Spleen (tissue), 11 donors: Measurements from ENCODE around the gene CALCOCO1. TPM values are rescaled to one million over a fixed set of nuclear protein-coding genes. Genes with fewer than 3 reads are reported as not detected.

ENCODE experiments used
- DNase-seq: peaks from one replicate; pipeline ENCODE4 v3.0.0-alpha.2; 2020
- H3K27ac ChIP-seq, 8 donors: fragments of 200-600 bp; sonication (generic) in 7 of 8; 1 replicate in 4 of 8; 2 replicates in 4 of 8; pipeline versions ENCODE4 v1.5.0 to v1.8.0; 2016 to 2021; ENCODE audit warnings: inconsistent platforms in 4 of 8, mild to moderate bottlenecking in 4 of 8, moderate library complexity in 1 of 8
- H3K27me3 ChIP-seq, 7 donors: fragments of 200-600 bp; sonication (generic) in 6 of 7; replicated peaks in 1 of 7; 1 replicate in 4 of 7; 2 replicates in 3 of 7; pipeline versions ENCODE4 v1.5.0 to v1.8.0; 2016 to 2021; ENCODE audit warnings: inconsistent platforms in 3 of 7, mild to moderate bottlenecking in 1 of 7
- H3K36me3 ChIP-seq, 6 donors: fragments of 200-600 bp; sonication (generic) in 5 of 6; 1 replicate in 4 of 6; 2 replicates in 2 of 6; pipeline versions ENCODE4 v1.5.0 to v1.8.0; 2016 to 2021; ENCODE audit warnings: inconsistent platforms in 2 of 6
- H3K4me1 ChIP-seq, 6 donors: fragments of 200-600 bp; sonication (generic) in 5 of 6; 1 replicate in 3 of 6; 2 replicates in 3 of 6; pipeline versions ENCODE4 v1.5.0 to v1.8.0; 2016 to 2021; ENCODE audit warnings: inconsistent platforms in 3 of 6
- H3K4me3 ChIP-seq, 8 donors: fragments of 200-600 bp; sonication (generic) in 7 of 8; 1 replicate in 4 of 8; 2 replicates in 4 of 8; pipeline versions ENCODE4 v1.5.0 to v1.8.0; 2016 to 2021; ENCODE audit warnings: inconsistent platforms in 4 of 8, mild to moderate bottlenecking in 4 of 8, moderate library complexity in 2 of 8
- H3K9me3 ChIP-seq, 8 donors: fragments of 200-600 bp; sonication (generic) in 7 of 8; 1 replicate in 4 of 8; 2 replicates in 4 of 8; pipeline versions ENCODE4 v1.5.0 to v1.8.0; 2016 to 2021; ENCODE audit warnings: inconsistent platforms in 4 of 8
- CTCF ChIP-seq, 11 experiments: fragments of 200-600 bp in 7 of 11; fragments of 450-650 bp in 4 of 11; sonication (generic) in 4 of 11; IDR thresholded peaks in 8 of 11; conservative IDR thresholded peaks in 3 of 11; 1 replicate in 7 of 11; 2 replicates in 4 of 11; pipeline versions ENCODE4 v1.4.0 to v1.8.0; 2016 to 2021; ENCODE audit warnings: antibody characterized with exemption in 11 of 11, inconsistent platforms in 4 of 11, mild to moderate bottlenecking in 1 of 11
- POLR2A ChIP-seq, 3 donors: fragments of 450-650 bp; IDR thresholded peaks; one replicate each; pipeline ENCODE4 v1.5.1; 2017; ENCODE audit warnings: antibody characterized with exemption in 3 of 3, mild to moderate bottlenecking in 1 of 3
- POLR2AphosphoS5 ChIP-seq, 3 donors: sonication (generic); formaldehyde crosslinking; IDR thresholded peaks; one replicate each; pipeline ENCODE4 v1.5.1; 2017; ENCODE audit warnings: antibody characterized with exemption in 3 of 3
- WGBS, 5 donors: extraction: QIAGEN DNeasy Blood & Tissue Kit in 3 of 5; methylation state at CpG; one replicate each; pipeline versions ENCODE4 v1.1.5 to v1.1.7; 2013 to 2018; 5-methylcytosine and 5-hydroxymethylcytosine counted together
- intact Hi-C: fragments of 100-400 bp; cut with DNase I; formaldehyde crosslinking; loops from one replicate; pipeline ENCODE4 v1.15.0; 2023; ENCODE audit warnings: low total_unique reads
- polyA plus RNA-seq, 3 donors: library from polyadenylated mRNA; stranded (reverse); fragments of 200-250 nt; gene quantifications; one replicate each; pipeline ENCODE4 v1.2.1, GENCODE V29; 2013
- total RNA-seq, 7 donors: library from RNA; depleted of rRNA in 3 of 7; stranded (reverse); fragments of >200 nt in 3 of 7; fragmentation: NEBNext Ultra II Directional in 4 of 7; extraction: Animal tissue kit (Norgen Biotek cat#: 25700) in 4 of 7; gene quantifications; one replicate each; pipeline versions ENCODE4 v1.1.0 to v1.2.1, GENCODE V29; 2016 to 2021
- donor health status: healthy with polysubstance abuse.
- donor health status: DM: no; HTN: no; CAD: no; lungs with moderate emphysema.
- donor health status: DM: no; HTN: no; CAD: no.
- donor health status: Bipolar disorder and iron deficiency.
- donor health status: healthy.
- donor health status: DM: no; HTN: no; CAD: no.
- donor health status: DM: yes; HTN: yes; CAD: no.

CALCOCO1 gene
- total and polyA plus RNA-seq, 10 donors: 31.0 to 186 (median 120) TPM

- Histone ChIP-seq H3K36me3 (no peaks in the 10 kb centered on the region), H3K4me1 (peaks cover 9 to 67% (median 44%) of the 10 kb centered on the region in 6 donors), H3K27ac (no peak overlapping the region), H3K9me3 (no peaks in the 10 kb centered on the region), H3K4me3 (no peak overlapping the region), H3K27me3 (peaks cover 0 to 96% (median 43%) of the 10 kb centered on the region in 7 donors)
- intact Hi-C loops: no loop called here
- TF ChIP-seq POLR2A (IDR thresholded peaks at IDR 0.05): no peak
- TF ChIP-seq POLR2AphosphoS5 (IDR thresholded peaks at IDR 0.05): no peak
- TF ChIP-seq CTCF (IDR thresholded peaks at IDR 0.05 in 8 of 11, conservative IDR thresholded peaks at IDR 0.05 in 3 of 11): no peak
- 36 to 47% (median 41%) methylated on average over 20 to 22 of the region's 22 CpGs for WGBS, 5 donors
- no peak for DNase-seq
Observed at GRCh38 chr12:53748072-53748840, 21.0 kb upstream of the CALCOCO1 start.

- intact Hi-C loops: no loop called here
Observed at GRCh38 chr12:53747095-53747494, 19.8 kb upstream of the CALCOCO1 start.

GRCh38 chr12:53746592-53747092, 19.4 kb upstream of the CALCOCO1 start:
- peak; percentile 97 for DNase-seq
- H3K9me3 ChIP-seq: no peaks in the 10 kb centered on the region
- peaks cover 0 to 98% (median 43%) of the 10 kb centered on the region in 7 donors for H3K27me3 ChIP-seq
- 1% methylated on average over 13 to 20 of the region's 20 CpGs for WGBS, 5 donors
- H3K27ac ChIP-seq: no peak overlapping the region
- peaks cover 9 to 54% (median 35%) of the 10 kb centered on the region in 6 donors for H3K4me1 ChIP-seq
- H3K36me3 ChIP-seq: no peaks in the 10 kb centered on the region
- H3K4me3 ChIP-seq: peak overlapping the region in 1 of 8 donors; percentile 15
- TF ChIP-seq POLR2AphosphoS5 (IDR thresholded peaks at IDR 0.05) (peak; percentile 64 to 72 (median 71)), POLR2A (IDR thresholded peaks at IDR 0.05) (no peak), CTCF (IDR thresholded peaks at IDR 0.05 in 8 of 11, conservative IDR thresholded peaks at IDR 0.05 in 3 of 11) (peak; percentile 97 to 100 (median 99))
- intact Hi-C loops: no loop called here

More at GRCh38 chr12:53747095-53747494, 19.8 kb upstream of the CALCOCO1 start:
- Histone ChIP-seq H3K9me3 (no peaks in the 10 kb centered on the region), H3K27me3 (peaks cover 0 to 98% (median 43%) of the 10 kb centered on the region in 7 donors), H3K27ac (no peak overlapping the region), H3K4me3 (peak overlapping the region in 1 of 8 donors; percentile 15), H3K4me1 (peaks cover 9 to 58% (median 39%) of the 10 kb centered on the region in 6 donors), H3K36me3 (no peaks in the 10 kb centered on the region)
- TF ChIP-seq CTCF (IDR thresholded peaks at IDR 0.05 in 8 of 11, conservative IDR thresholded peaks at IDR 0.05 in 3 of 11): no peak
- no peak for TF ChIP-seq POLR2A (IDR thresholded peaks at IDR 0.05)
- TF ChIP-seq POLR2AphosphoS5 (IDR thresholded peaks at IDR 0.05): no peak
- 29 to 42% (median 37%) methylated on average over 5 of the region's 5 CpGs for WGBS, 5 donors
- no peak for DNase-seq

GRCh38 chr12:53744751-53745150, 17.5 kb upstream of the CALCOCO1 start:
- Histone ChIP-seq H3K27ac (no peak overlapping the region), H3K4me3 (no peak overlapping the region), H3K36me3 (no peaks in the 10 kb centered on the region), H3K9me3 (no peaks in the 10 kb centered on the region), H3K27me3 (peaks cover 5 to 98% (median 41%) of the 10 kb centered on the region in 7 donors), H3K4me1 (peaks cover 7 to 43% (median 23%) of the 10 kb centered on the region in 6 donors)
- DNase-seq: no peak
- TF ChIP-seq POLR2A (IDR thresholded peaks at IDR 0.05) (no peak), CTCF (IDR thresholded peaks at IDR 0.05 in 8 of 11, conservative IDR thresholded peaks at IDR 0.05 in 3 of 11) (no peak), POLR2AphosphoS5 (IDR thresholded peaks at IDR 0.05) (no peak)
- 46 to 76% (median 66%) methylated on average over 6 of the region's 6 CpGs for WGBS, 5 donors
- intact Hi-C loops: loop anchor here (2.0 kb wide), 1 partner anchor 42 kb away; no protein-coding TSS in a partner anchor
